ENCODE measurements around the gene RAP1A.

The RAP1A gene

GRCh38 chr1:111702504-111703050 lies 83.0 kb downstream of the RAP1A start:
- no peak for TF ChIP-seq CTCF (conservative IDR thresholded peaks at IDR 0.05; ENCODE audit: low read depth, low read length)
- no peak for DNase-seq (ENCODE audit: low read depth)
- H3K4me3 ChIP-seq (ENCODE audit: low read length) = no peak overlapping the region

- H3K4me3 ChIP-seq (ENCODE audit: low read length) = no peak overlapping the region
- no peak for DNase-seq (ENCODE audit: low read depth)
- no peak for TF ChIP-seq CTCF (conservative IDR thresholded peaks at IDR 0.05; ENCODE audit: low read depth, low read length)
Observed at GRCh38 chr1:111704240-111704639, 84.7 kb downstream of the RAP1A start.

GRCh38 chr1:111704776-111705175 lies 85.2 kb downstream of the RAP1A start:
- TF ChIP-seq CTCF (conservative IDR thresholded peaks at IDR 0.05; ENCODE audit: low read depth, low read length) = no peak
- no peak overlapping the region for H3K4me3 ChIP-seq (ENCODE audit: low read length)
- DNase-seq (ENCODE audit: low read depth) = no peak

GRCh38 chr1:111705841-111706240 lies 86.3 kb downstream of the RAP1A start:
- no peak overlapping the region for H3K4me3 ChIP-seq (ENCODE audit: low read length)
- no peak for DNase-seq (ENCODE audit: low read depth)
- TF ChIP-seq CTCF (conservative IDR thresholded peaks at IDR 0.05; ENCODE audit: low read depth, low read length) = no peak

GRCh38 chr1:111706921-111707320 lies 87.3 kb downstream of the RAP1A start:
- DNase-seq (ENCODE audit: low read depth) = no peak
- no peak overlapping the region for H3K4me3 ChIP-seq (ENCODE audit: low read length)
- TF ChIP-seq CTCF (conservative IDR thresholded peaks at IDR 0.05; ENCODE audit: low read depth, low read length) = no peak

- TF ChIP-seq CTCF (conservative IDR thresholded peaks at IDR 0.05; ENCODE audit: low read depth, low read length) = no peak
- H3K4me3 ChIP-seq (ENCODE audit: low read length) = no peak overlapping the region
- DNase-seq (ENCODE audit: low read depth) = no peak
Observed at GRCh38 chr1:111707906-111708305, 88.3 kb downstream of the RAP1A start.

GRCh38 chr1:111709986-111710385 lies 90.4 kb downstream of the RAP1A start:
- H3K4me3 ChIP-seq (ENCODE audit: low read length) = no peak overlapping the region
- no peak for TF ChIP-seq CTCF (conservative IDR thresholded peaks at IDR 0.05; ENCODE audit: low read depth, low read length)
- DNase-seq (ENCODE audit: low read depth) = no peak
